ENCODE results near the gene GAPVD1.
"Not testable (repeated sequence)": the region's sequence is repeated elsewhere in the genome, so short reads cannot be mapped to it uniquely, and the experiment has no call there.

GAPVD1 gene, protein sequence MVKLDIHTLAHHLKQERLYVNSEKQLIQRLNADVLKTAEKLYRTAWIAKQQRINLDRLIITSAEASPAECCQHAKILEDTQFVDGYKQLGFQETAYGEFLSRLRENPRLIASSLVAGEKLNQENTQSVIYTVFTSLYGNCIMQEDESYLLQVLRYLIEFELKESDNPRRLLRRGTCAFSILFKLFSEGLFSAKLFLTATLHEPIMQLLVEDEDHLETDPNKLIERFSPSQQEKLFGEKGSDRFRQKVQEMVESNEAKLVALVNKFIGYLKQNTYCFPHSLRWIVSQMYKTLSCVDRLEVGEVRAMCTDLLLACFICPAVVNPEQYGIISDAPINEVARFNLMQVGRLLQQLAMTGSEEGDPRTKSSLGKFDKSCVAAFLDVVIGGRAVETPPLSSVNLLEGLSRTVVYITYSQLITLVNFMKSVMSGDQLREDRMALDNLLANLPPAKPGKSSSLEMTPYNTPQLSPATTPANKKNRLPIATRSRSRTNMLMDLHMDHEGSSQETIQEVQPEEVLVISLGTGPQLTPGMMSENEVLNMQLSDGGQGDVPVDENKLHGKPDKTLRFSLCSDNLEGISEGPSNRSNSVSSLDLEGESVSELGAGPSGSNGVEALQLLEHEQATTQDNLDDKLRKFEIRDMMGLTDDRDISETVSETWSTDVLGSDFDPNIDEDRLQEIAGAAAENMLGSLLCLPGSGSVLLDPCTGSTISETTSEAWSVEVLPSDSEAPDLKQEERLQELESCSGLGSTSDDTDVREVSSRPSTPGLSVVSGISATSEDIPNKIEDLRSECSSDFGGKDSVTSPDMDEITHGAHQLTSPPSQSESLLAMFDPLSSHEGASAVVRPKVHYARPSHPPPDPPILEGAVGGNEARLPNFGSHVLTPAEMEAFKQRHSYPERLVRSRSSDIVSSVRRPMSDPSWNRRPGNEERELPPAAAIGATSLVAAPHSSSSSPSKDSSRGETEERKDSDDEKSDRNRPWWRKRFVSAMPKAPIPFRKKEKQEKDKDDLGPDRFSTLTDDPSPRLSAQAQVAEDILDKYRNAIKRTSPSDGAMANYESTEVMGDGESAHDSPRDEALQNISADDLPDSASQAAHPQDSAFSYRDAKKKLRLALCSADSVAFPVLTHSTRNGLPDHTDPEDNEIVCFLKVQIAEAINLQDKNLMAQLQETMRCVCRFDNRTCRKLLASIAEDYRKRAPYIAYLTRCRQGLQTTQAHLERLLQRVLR (N-terminal part only)

DNA sequence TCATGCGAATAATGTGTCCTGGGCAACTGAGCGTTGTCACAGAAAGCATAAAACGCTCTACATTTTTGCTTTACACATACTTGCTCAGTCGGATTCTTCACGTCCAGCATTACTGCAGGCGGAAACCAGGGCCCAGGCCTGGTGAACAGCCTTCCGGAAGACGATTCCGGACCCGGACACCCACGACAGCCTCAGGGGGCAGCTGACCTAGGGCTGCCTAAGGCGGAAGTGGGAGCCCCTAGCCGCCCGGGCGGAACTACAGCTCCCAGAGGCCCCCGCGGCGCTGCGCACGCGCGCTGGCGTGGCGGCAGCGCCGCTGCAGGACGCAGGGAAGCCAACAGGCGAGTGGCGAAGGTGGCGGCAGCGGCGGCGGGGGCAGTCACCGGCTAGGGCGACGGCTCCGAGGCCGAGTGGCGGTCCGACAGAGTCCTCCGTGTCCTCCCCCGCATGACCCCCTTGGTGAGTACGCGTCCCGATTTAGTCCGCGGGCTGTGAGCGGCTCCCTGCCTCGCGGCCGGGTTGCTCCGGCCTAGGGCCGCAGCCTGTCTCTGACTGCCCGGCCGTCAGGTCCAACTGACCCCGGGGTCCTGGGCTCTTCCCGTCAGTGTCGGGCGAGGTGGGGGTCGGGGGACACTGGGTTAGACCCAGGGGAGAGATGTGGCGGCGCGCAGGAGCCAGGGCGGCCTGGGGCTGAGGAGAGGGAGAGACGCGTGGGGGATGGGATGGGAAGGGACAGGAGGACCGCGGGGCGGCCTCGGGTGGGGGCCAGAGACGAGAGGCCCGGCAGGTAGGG, at the start of gene GAPVD1:
GAPVD1 (plus strand) TSS at position 326 of the 793 bp plus-strand sequence. CDS start 37,096 bp downstream, outside the sequence.
- peak within 1 kb of the TSS; percentile 94 for H3K4me3 ChIP-seq (ENCODE audit: low read length)
- DNase-seq (ENCODE audit: low read depth): no peak
- TF ChIP-seq, protein P1, sequence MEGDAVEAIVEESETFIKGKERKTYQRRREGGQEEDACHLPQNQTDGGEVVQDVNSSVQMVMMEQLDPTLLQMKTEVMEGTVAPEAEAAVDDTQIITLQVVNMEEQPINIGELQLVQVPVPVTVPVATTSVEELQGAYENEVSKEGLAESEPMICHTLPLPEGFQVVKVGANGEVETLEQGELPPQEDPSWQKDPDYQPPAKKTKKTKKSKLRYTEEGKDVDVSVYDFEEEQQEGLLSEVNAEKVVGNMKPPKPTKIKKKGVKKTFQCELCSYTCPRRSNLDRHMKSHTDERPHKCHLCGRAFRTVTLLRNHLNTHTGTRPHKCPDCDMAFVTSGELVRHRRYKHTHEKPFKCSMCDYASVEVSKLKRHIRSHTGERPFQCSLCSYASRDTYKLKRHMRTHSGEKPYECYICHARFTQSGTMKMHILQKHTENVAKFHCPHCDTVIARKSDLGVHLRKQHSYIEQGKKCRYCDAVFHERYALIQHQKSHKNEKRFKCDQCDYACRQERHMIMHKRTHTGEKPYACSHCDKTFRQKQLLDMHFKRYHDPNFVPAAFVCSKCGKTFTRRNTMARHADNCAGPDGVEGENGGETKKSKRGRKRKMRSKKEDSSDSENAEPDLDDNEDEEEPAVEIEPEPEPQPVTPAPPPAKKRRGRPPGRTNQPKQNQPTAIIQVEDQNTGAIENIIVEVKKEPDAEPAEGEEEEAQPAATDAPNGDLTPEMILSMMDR (conservative IDR thresholded peaks at IDR 0.05; ENCODE audit: low read depth, low read length): peak; percentile 29

DNA sequence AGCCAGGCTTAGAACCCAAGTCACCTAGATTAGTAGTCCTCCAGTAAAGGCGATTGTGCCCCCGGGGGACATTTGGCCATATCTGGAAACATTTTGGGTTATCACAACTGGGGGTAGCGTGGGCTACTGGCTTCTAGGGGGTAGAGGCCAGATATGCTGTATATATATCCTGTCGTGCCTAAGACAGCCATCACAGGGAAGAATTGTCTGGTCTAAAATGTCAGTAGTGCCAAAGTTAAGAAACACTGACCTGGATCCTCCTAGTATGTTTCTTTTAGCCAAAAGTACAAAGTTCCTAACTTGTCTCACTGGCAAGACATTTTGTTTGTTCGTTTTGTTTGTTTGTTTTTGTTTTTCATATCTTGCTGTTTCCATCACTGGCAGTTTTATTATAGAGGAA, 47.4 kb upstream of the GAPVD1 start:
- H3K4me3 ChIP-seq (ENCODE audit: low read length): no peak overlapping the region
- DNase-seq (ENCODE audit: low read depth): no peak
- TF ChIP-seq, protein P1 (conservative IDR thresholded peaks at IDR 0.05; ENCODE audit: low read depth, low read length): no peak

DNA sequence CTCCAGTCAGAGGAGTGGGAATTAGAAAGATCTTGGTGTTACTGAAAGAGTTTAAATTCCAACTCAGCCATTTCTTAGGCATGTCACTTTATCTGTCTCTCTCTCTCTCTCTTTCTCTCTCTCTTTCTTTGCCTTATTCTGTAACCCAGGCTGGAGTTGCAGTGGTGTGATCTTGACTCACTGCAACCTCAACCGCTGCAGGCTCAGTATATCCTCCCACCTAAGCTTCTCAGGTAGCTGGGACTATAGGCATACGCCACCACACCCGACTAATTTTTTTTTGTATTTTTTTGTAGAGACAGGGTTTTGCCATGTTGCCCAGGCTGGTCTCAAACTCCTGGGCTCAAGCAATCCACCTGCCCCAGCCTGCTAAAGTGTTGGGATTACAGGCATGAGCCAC, 43.0 kb upstream of the GAPVD1 start:
- no peak overlapping the region for H3K4me3 ChIP-seq (ENCODE audit: low read length)
- TF ChIP-seq, protein P1 (conservative IDR thresholded peaks at IDR 0.05; ENCODE audit: low read depth, low read length): no peak
- DNase-seq (ENCODE audit: low read depth): no peak

DNA sequence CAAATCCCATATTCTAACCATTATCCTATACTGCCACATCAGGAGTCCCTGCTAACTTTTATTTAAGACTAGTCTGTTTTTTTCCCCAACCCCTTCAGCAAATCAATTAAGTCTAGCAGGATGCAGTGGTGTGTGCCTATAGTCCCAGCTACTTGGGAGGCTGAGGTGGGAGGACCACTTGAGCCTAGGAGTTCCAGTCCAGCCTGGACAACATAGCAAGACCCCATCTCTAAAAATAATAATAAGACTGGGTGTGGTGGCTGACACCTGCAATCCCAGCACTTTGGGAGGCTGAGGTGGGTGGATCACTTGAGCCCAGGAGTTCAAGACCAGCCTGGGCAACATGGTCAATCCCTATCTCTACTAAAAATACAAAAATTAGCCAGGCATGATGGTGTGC, 36.8 kb upstream of the GAPVD1 start:
- not testable (repeated sequence) for DNase-seq (ENCODE audit: low read depth); H3K4me3 ChIP-seq (ENCODE audit: low read length)

DNA sequence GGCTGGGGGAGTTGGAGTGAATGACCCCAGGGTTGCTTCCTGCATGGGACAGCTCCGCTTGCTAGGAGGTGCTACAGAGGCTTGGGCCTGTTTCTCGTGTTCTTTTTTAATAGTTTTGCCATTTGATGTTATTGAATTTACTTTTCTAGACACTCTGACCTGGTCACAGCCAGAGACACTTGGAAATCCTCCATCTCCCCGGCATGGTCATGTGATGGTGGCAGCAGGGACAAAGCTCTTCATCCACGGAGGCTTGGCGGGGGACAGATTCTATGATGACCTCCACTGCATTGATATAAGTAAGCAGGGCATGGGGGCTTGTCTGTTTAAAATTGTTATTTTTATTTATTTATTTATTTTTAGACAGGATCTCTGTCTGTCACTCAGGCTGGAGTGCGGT, 33.9 kb upstream of the GAPVD1 start:
- H3K4me3 ChIP-seq (ENCODE audit: low read length): no peak overlapping the region
- TF ChIP-seq, protein P1 (conservative IDR thresholded peaks at IDR 0.05; ENCODE audit: low read depth, low read length): no peak
- no peak for DNase-seq (ENCODE audit: low read depth)

DNA sequence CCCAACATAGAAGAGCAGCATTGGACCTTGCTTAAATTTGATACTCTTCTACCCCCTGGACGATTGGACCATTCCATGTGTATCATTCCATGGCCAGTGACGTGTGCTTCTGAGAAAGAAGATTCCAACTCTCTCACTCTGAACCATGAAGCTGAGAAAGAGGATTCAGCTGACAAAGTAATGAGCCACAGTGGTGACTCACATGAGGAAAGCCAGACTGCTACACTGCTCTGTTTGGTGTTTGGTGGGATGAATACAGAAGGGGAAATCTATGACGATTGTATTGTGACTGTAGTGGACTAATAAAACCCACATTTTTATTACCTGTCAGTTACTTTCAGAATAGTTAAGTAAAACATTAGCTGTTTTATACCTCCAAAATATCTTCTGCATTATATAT, 27.9 kb upstream of the GAPVD1 start:
- DNase-seq (ENCODE audit: low read depth): peak; percentile 72
- TF ChIP-seq, protein P1 (conservative IDR thresholded peaks at IDR 0.05; ENCODE audit: low read depth, low read length): no peak

DNA sequence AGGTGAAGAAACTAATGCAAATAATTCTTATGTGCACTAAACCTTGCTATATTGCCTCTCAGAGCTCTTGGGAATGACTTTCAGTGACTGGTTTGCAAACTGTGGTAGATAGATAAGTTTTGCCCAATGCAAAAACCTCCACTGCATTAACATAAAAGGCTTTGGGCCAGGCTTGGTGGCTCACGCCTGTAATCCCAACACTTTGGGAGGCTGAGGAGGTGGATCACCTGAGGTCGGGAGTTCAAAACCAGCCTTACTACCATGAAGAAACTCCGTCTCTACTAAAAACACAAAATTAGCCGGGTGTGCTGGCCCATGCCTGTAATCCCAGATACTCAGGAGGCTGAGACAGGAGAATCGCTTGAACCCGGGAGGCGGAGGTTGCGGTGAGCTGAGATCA, 27.5 kb upstream of the GAPVD1 start:
- not testable (repeated sequence) for DNase-seq (ENCODE audit: low read depth); H3K4me3 ChIP-seq (ENCODE audit: low read length)

More for the DNA sequence above, 27.9 kb upstream of the GAPVD1 start:
- H3K4me3 ChIP-seq (ENCODE audit: low read length): no peak overlapping the region
